Lower lobe of right lung (tissue), 2 donors: ENCODE results near the gene MVK. TPM values are rescaled to one million over a fixed set of nuclear protein-coding genes. Genes with fewer than 3 reads are reported as not detected.

Experiments used
- ATAC-seq, 2 donors: fragments of 200-7000 bp; cut with Tn5 transposase; one replicate each; pipeline ENCODE4 v1.9.1; 2020 to 2022; ENCODE audit warnings: mild to moderate bottlenecking in 2 of 2, moderate library complexity in 2 of 2
- DNase-seq: peaks from one replicate; pipeline ENCODE4 v3.0.0-alpha.2; 2020
- H3K27ac ChIP-seq: fragments of 200-600 bp; one replicate; pipeline ENCODE4 v1.8.0; 2022
- H3K27me3 ChIP-seq: fragments of 200-600 bp; one replicate; pipeline ENCODE4 v1.8.0; 2022; ENCODE audit warnings: low read depth
- H3K36me3 ChIP-seq: fragments of 200-600 bp; one replicate; pipeline ENCODE4 v1.8.0; 2022; ENCODE audit warnings: mild to moderate bottlenecking
- H3K4me1 ChIP-seq: fragments of 200-600 bp; one replicate; pipeline ENCODE4 v1.8.0; 2022
- H3K4me3 ChIP-seq: fragments of 200-600 bp; one replicate; pipeline ENCODE4 v1.8.0; 2022; ENCODE audit warnings: mild to moderate bottlenecking
- H3K9me3 ChIP-seq: fragments of 200-600 bp; one replicate; pipeline ENCODE4 v1.8.0; 2022
- CTCF ChIP-seq: fragments of 200-600 bp; IDR thresholded peaks from one replicate; pipeline ENCODE4 v1.8.0; 2022; ENCODE audit warnings: antibody characterized with exemption, mild to moderate bottlenecking
- intact Hi-C: fragments of 100-400 bp; cut with DNase I; formaldehyde crosslinking; loops from one replicate; pipeline ENCODE4 v1.11.0; 2022
- total RNA-seq: library from RNA; stranded (reverse); fragmentation: NEBNext Ultra II Directional; extraction: Animal tissue kit (Norgen Biotek cat#: 25700); gene quantifications from one replicate; pipeline ENCODE4 v1.2.1, GENCODE V29; 2021
- donor health status: DM: no; HTN: yes; CAD: no; lungs with severe emphysema.

Gene MVK
- total RNA-seq, 1 donor from 2014 or later = 25.1 TPM

DNA sequence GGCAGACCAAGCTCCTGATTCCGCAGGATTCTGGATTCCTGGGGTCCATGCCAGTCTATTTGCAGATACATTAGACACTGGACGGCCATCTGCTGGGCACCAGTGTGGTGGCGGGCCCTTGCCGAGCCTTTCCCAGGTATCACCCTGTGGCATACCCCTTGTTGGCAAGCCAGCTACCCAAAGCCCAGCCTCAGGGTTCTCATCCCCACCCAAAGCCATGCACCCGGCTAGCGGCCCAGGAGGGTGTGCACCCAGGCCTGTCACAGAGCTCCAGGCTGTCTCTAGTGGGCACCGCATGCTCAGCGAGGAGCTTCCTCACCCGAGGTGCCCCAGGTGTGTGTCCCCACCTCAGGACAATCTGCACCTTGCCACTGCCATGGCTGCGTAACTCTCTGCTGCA lies 14.0 kb upstream of the MVK start:
- intact Hi-C loops = no loop called here
- H3K4me3 ChIP-seq = no peak overlapping the region
- no peak for ATAC-seq
- peaks cover 39% of the 10 kb centered on the region for H3K36me3 ChIP-seq
- no peak overlapping the region for H3K27ac ChIP-seq
- no peak for DNase-seq
- H3K9me3 ChIP-seq = no peaks in the 10 kb centered on the region
- no peak for TF ChIP-seq CTCF
- H3K4me1 ChIP-seq = no peaks in the 10 kb centered on the region
- H3K27me3 ChIP-seq = no peaks in the 10 kb centered on the region

DNA sequence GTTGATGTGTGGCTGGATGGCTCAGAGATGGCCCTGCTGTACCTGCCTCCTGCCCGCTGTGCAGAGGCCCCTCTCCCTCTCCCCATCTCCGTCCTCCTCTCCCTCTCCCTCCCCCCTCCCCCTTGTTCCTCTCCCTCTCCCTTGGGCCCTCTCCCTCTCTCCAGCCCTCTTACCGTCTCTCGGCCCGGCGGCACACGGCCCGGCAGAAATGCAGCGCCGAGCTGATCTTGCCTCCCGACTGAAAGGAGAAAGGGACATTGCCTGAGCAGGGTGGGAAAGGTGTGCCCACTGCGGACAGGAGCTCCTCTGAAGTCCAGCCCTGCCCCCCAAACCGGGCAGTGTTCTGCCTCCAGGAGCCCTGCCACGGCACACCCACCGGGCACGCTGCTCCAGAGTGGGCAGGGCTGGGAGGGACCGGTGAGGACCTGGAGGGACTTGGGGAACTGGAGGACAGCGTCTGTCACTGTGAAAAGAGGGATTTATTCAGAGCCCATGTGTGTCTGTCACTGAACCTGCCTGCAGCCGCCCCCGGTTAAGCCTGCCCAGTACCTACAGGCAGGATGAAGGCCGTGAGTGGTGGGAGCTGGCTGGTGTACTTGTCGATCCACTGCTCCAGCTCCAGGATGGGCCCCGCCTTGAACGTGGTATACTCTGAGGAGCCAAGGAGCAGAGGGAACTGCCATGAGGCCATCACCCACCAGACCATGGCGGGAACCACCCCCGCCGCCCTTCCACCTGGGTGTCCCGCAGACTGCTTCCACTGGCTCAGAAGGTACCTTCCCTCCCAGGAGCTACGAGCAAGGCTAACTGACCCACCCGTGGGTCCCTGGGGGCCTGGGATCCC lies 12.5 kb upstream of the MVK start:
- Histone ChIP-seq H3K4me1 (no peaks in the 10 kb centered on the region), H3K9me3 (no peaks in the 10 kb centered on the region), H3K36me3 (peaks cover 54% of the 10 kb centered on the region), H3K27ac (no peak overlapping the region), H3K4me3 (no peak overlapping the region), H3K27me3 (no peaks in the 10 kb centered on the region)
- intact Hi-C loops = no loop called here
- no peak for DNase-seq
- TF ChIP-seq CTCF = no peak
- ATAC-seq = no peak

DNA sequence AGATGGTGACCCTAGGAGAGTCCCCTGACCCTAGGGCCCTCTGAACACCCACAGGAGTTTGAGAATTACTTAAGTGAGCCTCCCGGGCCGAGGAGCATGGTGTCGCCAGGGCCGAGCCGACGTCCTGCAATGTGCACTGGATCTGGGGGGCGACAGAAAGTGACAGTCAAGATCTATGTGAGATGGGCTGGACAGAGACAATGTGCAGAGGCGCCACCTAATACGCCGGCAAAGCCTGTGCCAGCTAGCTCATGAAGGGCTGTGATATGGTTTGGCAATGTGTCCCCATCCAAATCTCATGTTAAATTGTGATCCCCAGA lies 11.9 kb upstream of the MVK start:
- no peak for TF ChIP-seq CTCF
- intact Hi-C loops = no loop called here
- Histone ChIP-seq H3K9me3 (no peaks in the 10 kb centered on the region), H3K4me1 (no peaks in the 10 kb centered on the region), H3K27me3 (no peaks in the 10 kb centered on the region), H3K36me3 (peaks cover 60% of the 10 kb centered on the region), H3K27ac (no peak overlapping the region), H3K4me3 (no peak overlapping the region)
- no peak for ATAC-seq
- no peak for DNase-seq

GRCh38 chr12:109562871-109563270 lies 10.7 kb upstream of the MVK start:
- Histone ChIP-seq H3K9me3 (no peaks in the 10 kb centered on the region), H3K4me1 (no peaks in the 10 kb centered on the region), H3K27me3 (no peaks in the 10 kb centered on the region), H3K36me3 (peaks cover 72% of the 10 kb centered on the region), H3K4me3 (no peak overlapping the region), H3K27ac (no peak overlapping the region)
- no peak for DNase-seq
- no peak for TF ChIP-seq CTCF
- ATAC-seq = no peak
- intact Hi-C loops = no loop called here

GRCh38 chr12:109563291-109564284 lies 10.0 kb upstream of the MVK start:
- Histone ChIP-seq H3K4me1 (no peaks in the 10 kb centered on the region), H3K36me3 (peaks cover 79% of the 10 kb centered on the region), H3K27me3 (no peaks in the 10 kb centered on the region), H3K4me3 (no peak overlapping the region), H3K9me3 (no peaks in the 10 kb centered on the region), H3K27ac (no peak overlapping the region)
- ATAC-seq (no peak), DNase-seq (no peak)
- TF ChIP-seq CTCF = no peak
- intact Hi-C loops = no loop called here
